HEK293 (cell line): ENCODE measurements around the gene PNCK.

Experiments
- AEBP2 ChIP-seq: fragments of 450-650 bp; formaldehyde crosslinking; IDR thresholded peaks from 2 replicates; pipeline ENCODE4 v1.5.1; 2016; ENCODE audit warnings: missing biosample characterization, missing genetic modification characterization, borderline replicate concordance
- BCL11A ChIP-seq: fragments of 450-650 bp; formaldehyde crosslinking; IDR thresholded peaks from 2 replicates; pipeline ENCODE4 v1.5.1; 2016; ENCODE audit warnings: low read depth, missing biosample characterization, missing genetic modification characterization
- GLIS2 ChIP-seq: fragments of 450-650 bp; formaldehyde crosslinking; IDR thresholded peaks from 2 replicates; pipeline ENCODE4 v1.5.1; 2016; ENCODE audit warnings: missing biosample characterization, missing genetic modification characterization
- HIC1 ChIP-seq: fragments of 450-650 bp; formaldehyde crosslinking; IDR thresholded peaks from 2 replicates; pipeline ENCODE4 v1.5.1; 2016; ENCODE audit warnings: missing biosample characterization, missing genetic modification characterization
- PATZ1 ChIP-seq: fragments of 450-650 bp; formaldehyde crosslinking; IDR thresholded peaks from 2 replicates; pipeline ENCODE4 v1.5.1; 2016; ENCODE audit warnings: missing biosample characterization, missing genetic modification characterization
- PRDM10 ChIP-seq: fragments of 450-650 bp; formaldehyde crosslinking; IDR thresholded peaks from 2 replicates; pipeline ENCODE4 v1.5.1; 2016; ENCODE audit warnings: missing biosample characterization, missing genetic modification characterization
- SP7 ChIP-seq: fragments of 450-650 bp; formaldehyde crosslinking; IDR thresholded peaks from 2 replicates; pipeline ENCODE4 v1.5.1; 2016; ENCODE audit warnings: missing biosample characterization, missing genetic modification characterization
- ZEB2 ChIP-seq: fragments of 450-650 bp; formaldehyde crosslinking; IDR thresholded peaks from 2 replicates; pipeline ENCODE4 v1.5.1; 2016; ENCODE audit warnings: missing biosample characterization, missing genetic modification characterization
- ZFP69B ChIP-seq: fragments of 450-650 bp; formaldehyde crosslinking; IDR thresholded peaks from 2 replicates; pipeline ENCODE4 v1.5.1; 2016; ENCODE audit warnings: missing biosample characterization, missing genetic modification characterization
- ZNF155 ChIP-seq: fragments of 450-650 bp; formaldehyde crosslinking; IDR thresholded peaks from 2 replicates; pipeline ENCODE4 v1.5.1; 2016; ENCODE audit warnings: missing biosample characterization, missing genetic modification characterization
- ZNF174 ChIP-seq: fragments of 450-650 bp; formaldehyde crosslinking; IDR thresholded peaks from 2 replicates; pipeline ENCODE4 v1.5.0; 2017; ENCODE audit warnings: missing biosample characterization, mild to moderate bottlenecking, missing genetic modification characterization
- ZNF2 ChIP-seq: fragments of 450-650 bp; formaldehyde crosslinking; IDR thresholded peaks from 2 replicates; pipeline ENCODE4 v1.5.1; 2016; ENCODE audit warnings: missing biosample characterization, missing genetic modification characterization
- ZNF274 ChIP-seq, 2 experiments: fragments of 200-500 bp in 1 of 2; fragments of 450-650 bp in 1 of 2; sonication (Bioruptor generic) in 1 of 2; formaldehyde crosslinking in 1 of 2; IDR thresholded peaks; 2 replicates each; pipeline versions ENCODE4 v1.5.1 to v1.6.1; 2014 to 2016; ENCODE audit warnings: borderline replicate concordance in 1 of 2, inconsistent platforms in 1 of 2, low read length in 1 of 2, missing biosample characterization in 1 of 2, missing genetic modification characterization in 1 of 2
- ZNF341 ChIP-seq: fragments of 450-650 bp; formaldehyde crosslinking; IDR thresholded peaks from 2 replicates; pipeline ENCODE4; 2016; ENCODE audit warnings: low read depth, missing biosample characterization, missing genetic modification characterization
- ZNF350 ChIP-seq: fragments of 450-650 bp; formaldehyde crosslinking; IDR thresholded peaks from 2 replicates; pipeline ENCODE4 v1.5.0; 2017; ENCODE audit warnings: missing biosample characterization, mild to moderate bottlenecking, missing genetic modification characterization
- ZNF398 ChIP-seq: fragments of 450-650 bp; formaldehyde crosslinking; IDR thresholded peaks from 2 replicates; pipeline ENCODE4 v1.5.1; 2017; ENCODE audit warnings: missing biosample characterization, missing genetic modification characterization
- ZNF404 ChIP-seq: fragments of 450-650 bp; formaldehyde crosslinking; IDR thresholded peaks from 2 replicates; pipeline ENCODE4 v1.5.1; 2017; ENCODE audit warnings: missing biosample characterization, missing genetic modification characterization
- ZNF558 ChIP-seq: fragments of 450-650 bp; formaldehyde crosslinking; IDR thresholded peaks from 2 replicates; pipeline ENCODE4 v1.5.1; 2016; ENCODE audit warnings: missing biosample characterization, missing genetic modification characterization
- ZNF560 ChIP-seq: fragments of 450-650 bp; formaldehyde crosslinking; IDR thresholded peaks from 2 replicates; pipeline ENCODE4 v1.5.1; 2017; ENCODE audit warnings: missing biosample characterization, missing genetic modification characterization, borderline replicate concordance
- ZNF571 ChIP-seq: fragments of 450-650 bp; formaldehyde crosslinking; IDR thresholded peaks from 2 replicates; pipeline ENCODE4 v1.5.0; 2017; ENCODE audit warnings: missing biosample characterization, missing genetic modification characterization
- ZNF626 ChIP-seq: fragments of 450-650 bp; sonication (Bioruptor Pico); formaldehyde crosslinking; IDR thresholded peaks from 2 replicates; pipeline ENCODE4 v1.5.1; 2018; ENCODE audit warnings: missing biosample characterization, missing genetic modification characterization, inconsistent platforms
- ZNF639 ChIP-seq: fragments of 450-650 bp; formaldehyde crosslinking; IDR thresholded peaks from 2 replicates; pipeline ENCODE4 v1.5.1; 2016; ENCODE audit warnings: missing biosample characterization, missing genetic modification characterization
- ZNF654 ChIP-seq: fragments of 450-650 bp; formaldehyde crosslinking; IDR thresholded peaks from 2 replicates; pipeline ENCODE4 v1.5.1; 2016; ENCODE audit warnings: low read depth, missing biosample characterization, missing genetic modification characterization
- ZNF704 ChIP-seq: fragments of 450-650 bp; formaldehyde crosslinking; IDR thresholded peaks from 2 replicates; pipeline ENCODE4 v1.5.1; 2016; ENCODE audit warnings: missing biosample characterization, missing genetic modification characterization
- ZNF785 ChIP-seq: fragments of 450-650 bp; formaldehyde crosslinking; IDR thresholded peaks from 2 replicates; pipeline ENCODE4 v1.5.1; 2016; ENCODE audit warnings: missing biosample characterization, missing genetic modification characterization

PNCK gene

GRCh38 chrX:153688911-153689590, 15.4 kb upstream of the PNCK start (continued):
- TF ChIP-seq ZNF398 (peak; percentile 80), GLIS2 (peak; percentile 89), ZNF626 (tag by site-specific recombination) (no peak), ZNF560 (no peak), BCL11A (tag by site-specific recombination) (no peak), ZNF654 (tag by site-specific recombination) (no peak), PRDM10 (tag by site-specific recombination) (no peak), ZNF350 (tag by site-specific recombination) (no peak), ZNF341 (no peak), ZEB2 (tag by site-specific recombination) (0 out of 2 replicates have a peak, but pooled peaks have one; percentile 17), ZNF155 (tag by site-specific recombination) (no peak), ZNF2 (tag by site-specific recombination) (no peak), ZFP69B (tag by site-specific recombination) (peak; percentile 52; the same call in 1 of the 2 replicates), ZNF785 (tag by site-specific recombination) (no peak), SP7 (tag by site-specific recombination) (no peak), ZNF571 (tag by site-specific recombination) (no peak), ZNF274 (IDR thresholded peaks at IDR 0.05; ENCODE audit: low read length) (no peak), ZNF274 (tag by site-specific recombination; IDR thresholded peaks at IDR 0.05; ENCODE audit: borderline replicate concordance) (no peak), AEBP2 (tag by site-specific recombination) (no peak), ZNF174 (no peak), PATZ1 (tag by site-specific recombination) (0 out of 2 replicates have a peak, but pooled peaks have one; percentile 25), HIC1 (peak; percentile 53; the same call in 1 of the 2 replicates), ZNF558 (no peak), ZNF704 (tag by site-specific recombination) (no peak), ZNF404 (no peak), ZNF639 (tag by site-specific recombination) (no peak)
